Spleen (tissue), 7 donors: ENCODE data around the gene ADAMTS19.

ENCODE experiments used
- POLR2A ChIP-seq, 3 donors: fragments of 450-650 bp; IDR thresholded peaks; one replicate each; pipeline ENCODE4 v1.5.1; 2017; ENCODE audit warnings: antibody characterized with exemption in 3 of 3, mild to moderate bottlenecking in 1 of 3
- POLR2AphosphoS5 ChIP-seq, 3 donors: sonication (generic); formaldehyde crosslinking; IDR thresholded peaks; one replicate each; pipeline ENCODE4 v1.5.1; 2017; ENCODE audit warnings: antibody characterized with exemption in 3 of 3
- TF ChIP-seq, protein P1 (sequence below), 11 experiments: fragments of 200-600 bp in 7 of 11; fragments of 450-650 bp in 4 of 11; sonication (generic) in 4 of 11; IDR thresholded peaks in 8 of 11; conservative IDR thresholded peaks in 3 of 11; 1 replicate in 7 of 11; 2 replicates in 4 of 11; pipeline versions ENCODE4 v1.4.0 to v1.8.0; 2016 to 2021; ENCODE audit warnings: antibody characterized with exemption in 11 of 11, inconsistent platforms in 4 of 11, mild to moderate bottlenecking in 1 of 11
- donor health status: DM: no; HTN: no; CAD: no; lungs with moderate emphysema.
- donor health status: DM: no; HTN: no; CAD: no.
- donor health status: DM: no; HTN: no; CAD: no.

DNA sequence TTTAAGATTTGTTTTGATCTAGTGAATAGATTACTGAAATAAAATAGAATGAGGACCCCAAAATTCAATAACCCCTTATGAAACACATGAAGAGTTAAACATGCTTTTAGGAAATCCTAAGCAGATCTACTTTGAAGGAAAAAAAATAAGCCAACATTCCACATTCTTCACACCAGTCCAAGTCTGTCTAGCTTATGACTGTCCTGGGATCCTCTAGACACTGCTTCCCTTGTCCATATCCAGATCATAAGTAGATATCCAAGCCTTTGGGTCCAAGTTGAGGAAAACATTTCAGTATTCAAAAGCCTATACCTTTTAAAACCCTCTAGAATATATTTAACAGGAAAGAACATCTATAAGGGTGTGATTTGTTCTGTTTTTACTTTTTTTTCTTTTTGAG is 228.9 kb downstream of the ADAMTS19 start:
- TF ChIP-seq, protein P1, sequence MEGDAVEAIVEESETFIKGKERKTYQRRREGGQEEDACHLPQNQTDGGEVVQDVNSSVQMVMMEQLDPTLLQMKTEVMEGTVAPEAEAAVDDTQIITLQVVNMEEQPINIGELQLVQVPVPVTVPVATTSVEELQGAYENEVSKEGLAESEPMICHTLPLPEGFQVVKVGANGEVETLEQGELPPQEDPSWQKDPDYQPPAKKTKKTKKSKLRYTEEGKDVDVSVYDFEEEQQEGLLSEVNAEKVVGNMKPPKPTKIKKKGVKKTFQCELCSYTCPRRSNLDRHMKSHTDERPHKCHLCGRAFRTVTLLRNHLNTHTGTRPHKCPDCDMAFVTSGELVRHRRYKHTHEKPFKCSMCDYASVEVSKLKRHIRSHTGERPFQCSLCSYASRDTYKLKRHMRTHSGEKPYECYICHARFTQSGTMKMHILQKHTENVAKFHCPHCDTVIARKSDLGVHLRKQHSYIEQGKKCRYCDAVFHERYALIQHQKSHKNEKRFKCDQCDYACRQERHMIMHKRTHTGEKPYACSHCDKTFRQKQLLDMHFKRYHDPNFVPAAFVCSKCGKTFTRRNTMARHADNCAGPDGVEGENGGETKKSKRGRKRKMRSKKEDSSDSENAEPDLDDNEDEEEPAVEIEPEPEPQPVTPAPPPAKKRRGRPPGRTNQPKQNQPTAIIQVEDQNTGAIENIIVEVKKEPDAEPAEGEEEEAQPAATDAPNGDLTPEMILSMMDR (IDR thresholded peaks at IDR 0.05 in 8 of 11, conservative IDR thresholded peaks at IDR 0.05 in 3 of 11): no peak
- TF ChIP-seq POLR2AphosphoS5 (IDR thresholded peaks at IDR 0.05) (no peak), POLR2A (IDR thresholded peaks at IDR 0.05) (no peak)
